ENCODE data around the gene KLF6. TPM values are rescaled to one million over a fixed set of nuclear protein-coding genes. Genes with fewer than 3 reads are reported as not detected.

The KLF6 gene
- total RNA-seq, 4 donors from 2014 or later, result 23.3 to 84.7 (median 49.8) TPM

- Histone ChIP-seq H3K4me3 (peak overlapping the region; percentile 83 to 94 (median 90)), H3K4me1 (peaks cover 55 to 61% of the 10 kb centered on the region in 2 donors), H3K27me3 (no peaks in the 10 kb centered on the region), H3K27ac (peak overlapping the region; percentile 97 to 100 (median 98)), H3K36me3 (peaks cover 0 to 56% of the 10 kb centered on the region in 2 donors), H3K9me3 (no peaks in the 10 kb centered on the region)
- in situ Hi-C loops (cut with MboI; ENCODE audit: low sequenced_read_pairs in 4 of 4), result loop anchor here in 2 of 4 donors (5.0 to 25.0 kb wide), 3 partner anchors 319 to 981 kb away; no protein-coding TSS in a partner anchor
- no peak for TF ChIP-seq CTCF (IDR thresholded peaks at IDR 0.05 in 4 of 5, conservative IDR thresholded peaks at IDR 0.05 in 1 of 5)
- no peak for TF ChIP-seq POLR2A (IDR thresholded peaks at IDR 0.05)
- DNase-seq (no peak), ATAC-seq (no peak)
- intact Hi-C loops (cut with DNase I; ENCODE audit: low total_unique reads), result loop anchor here (5.0 to 10.0 kb wide), 3 partner anchors 126 to 986 kb away; no protein-coding TSS in a partner anchor
Observed at GRCh38 chr10:3780771-3781467, 4.1 kb downstream of the KLF6 start.

GRCh38 chr10:3780021-3780770 lies 4.8 kb downstream of the KLF6 start:
- ATAC-seq, result no peak
- peak overlapping the region; percentile 83 to 94 (median 90) for H3K4me3 ChIP-seq
- H3K9me3 ChIP-seq, result no peaks in the 10 kb centered on the region
- H3K36me3 ChIP-seq, result peaks cover 0 to 56% of the 10 kb centered on the region in 2 donors
- TF ChIP-seq CTCF (IDR thresholded peaks at IDR 0.05 in 4 of 5, conservative IDR thresholded peaks at IDR 0.05 in 1 of 5) (no peak), POLR2A (IDR thresholded peaks at IDR 0.05) (peak; percentile 4 to 31)
- DNase-seq, result peak in 1 of 2 donors; percentile 52
- in situ Hi-C loops (cut with MboI; ENCODE audit: low sequenced_read_pairs in 4 of 4), result loop anchor here in 2 of 4 donors (5.0 to 25.0 kb wide), 3 partner anchors 318 to 982 kb away; no protein-coding TSS in a partner anchor
- no peaks in the 10 kb centered on the region for H3K27me3 ChIP-seq
- intact Hi-C loops (cut with DNase I; ENCODE audit: low total_unique reads), result loop anchor here (5.0 to 10.0 kb wide), 3 partner anchors 127 to 987 kb away; no protein-coding TSS in a partner anchor
- peak overlapping the region; percentile 97 to 100 (median 98) for H3K27ac ChIP-seq
- H3K4me1 ChIP-seq, result peaks cover 62 to 68% of the 10 kb centered on the region in 2 donors

GRCh38 chr10:3779158-3779741 lies 5.8 kb downstream of the KLF6 start:
- H3K4me1 ChIP-seq, result peaks cover 69 to 77% of the 10 kb centered on the region in 2 donors
- ATAC-seq (no peak), DNase-seq (no peak)
- H3K4me3 ChIP-seq, result peak overlapping the region; percentile 83 to 94 (median 90)
- no peaks in the 10 kb centered on the region for H3K27me3 ChIP-seq
- H3K9me3 ChIP-seq, result no peaks in the 10 kb centered on the region
- in situ Hi-C loops (cut with MboI; ENCODE audit: low sequenced_read_pairs in 4 of 4) (loop anchor here in 3 of 4 donors (10.0 to 25.0 kb wide), 3 partner anchors 314 to 983 kb away; no protein-coding TSS in a partner anchor), intact Hi-C loops (cut with DNase I; ENCODE audit: low total_unique reads) (loop anchor here (5.0 to 10.0 kb wide), 2 partner anchors 154 to 542 kb away; no protein-coding TSS in a partner anchor)
- TF ChIP-seq CTCF (IDR thresholded peaks at IDR 0.05 in 4 of 5, conservative IDR thresholded peaks at IDR 0.05 in 1 of 5), result no peak
- no peak for TF ChIP-seq POLR2A (IDR thresholded peaks at IDR 0.05)
- H3K36me3 ChIP-seq, result peaks cover 0 to 56% of the 10 kb centered on the region in 2 donors
- peak overlapping the region; percentile 97 to 100 (median 98) for H3K27ac ChIP-seq

- H3K4me1 ChIP-seq, result peaks cover 69 to 77% of the 10 kb centered on the region in 2 donors
- H3K27me3 ChIP-seq, result no peaks in the 10 kb centered on the region
- TF ChIP-seq POLR2A (IDR thresholded peaks at IDR 0.05) (no peak), CTCF (IDR thresholded peaks at IDR 0.05 in 4 of 5, conservative IDR thresholded peaks at IDR 0.05 in 1 of 5) (no peak)
- H3K36me3 ChIP-seq, result peaks cover 0 to 56% of the 10 kb centered on the region in 2 donors
- intact Hi-C loops (cut with DNase I; ENCODE audit: low total_unique reads) (loop anchor here (5.0 to 10.0 kb wide), 2 partner anchors 154 to 541 kb away; no protein-coding TSS in a partner anchor), in situ Hi-C loops (cut with MboI; ENCODE audit: low sequenced_read_pairs in 4 of 4) (loop anchor here in 3 of 4 donors (10.0 to 25.0 kb wide), 3 partner anchors 314 to 984 kb away; no protein-coding TSS in a partner anchor)
- H3K27ac ChIP-seq, result peak overlapping the region; percentile 97 to 100 (median 98)
- H3K9me3 ChIP-seq, result no peaks in the 10 kb centered on the region
- H3K4me3 ChIP-seq, result peak overlapping the region; percentile 83 to 94 (median 90)
- ATAC-seq, result no peak
- DNase-seq, result no peak
Observed at GRCh38 chr10:3778692-3779157, 6.3 kb downstream of the KLF6 start.

Measured in gastrocnemius medialis (tissue), 4 donors.